NK-92 treated with Interleukin-12 subunit alpha and Interleukin-12 subunit beta, amount 100 ng/mL, for 24 hours (cell line): ENCODE measurements around the gene ELMO1.

ENCODE experiments used
- DNase-seq: peaks from one replicate; lab custom pipeline; 2025; lab: John Stamatoyannopoulos, UW

Gene ELMO1

DNA sequence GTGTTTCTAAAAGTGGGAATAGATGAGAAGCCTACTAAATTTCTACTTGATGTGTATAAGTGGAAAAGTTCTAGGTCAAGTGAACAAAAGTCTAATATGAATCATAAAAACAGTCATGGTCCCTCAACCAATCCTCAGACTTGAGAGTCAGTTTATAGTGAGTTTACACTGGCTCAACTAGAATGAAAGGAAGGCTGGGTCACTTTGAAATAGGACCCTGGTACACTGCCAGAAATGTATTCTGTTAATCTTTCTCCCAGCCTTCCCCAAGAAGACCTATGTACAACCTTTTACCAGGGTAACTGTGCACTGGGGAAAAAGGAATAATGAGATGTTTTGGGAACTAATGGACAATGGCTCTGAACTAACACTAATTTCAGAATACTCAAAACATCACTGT, 17.3 kb downstream of the ELMO1 start:
- DNase-seq, result no peak

DNA sequence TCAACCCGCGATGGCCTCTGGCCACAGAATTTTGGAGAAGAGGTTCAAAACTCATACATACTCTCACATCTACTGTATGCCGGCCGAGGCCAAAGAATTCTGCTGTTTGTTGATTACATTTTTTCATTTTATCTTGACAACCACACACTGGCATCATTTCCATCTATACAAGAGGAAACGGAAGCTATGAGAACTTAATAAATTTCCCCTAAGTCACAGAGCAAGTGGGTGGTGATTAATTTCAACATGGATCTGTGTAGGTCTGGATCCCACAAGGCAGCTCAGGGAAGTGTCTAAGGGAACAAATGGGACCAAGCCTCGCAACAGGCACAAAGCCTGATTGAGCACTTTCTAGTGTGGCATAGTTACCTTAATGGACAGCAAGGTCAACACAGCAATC, 18.0 kb downstream of the ELMO1 start:
- DNase-seq, result no peak

GRCh38 chr7:37430171-37430570, 18.5 kb downstream of the ELMO1 start:
- DNase-seq, result no peak

GRCh38 chr7:37429435-37429791, 19.3 kb downstream of the ELMO1 start:
- DNase-seq, result no peak

DNA sequence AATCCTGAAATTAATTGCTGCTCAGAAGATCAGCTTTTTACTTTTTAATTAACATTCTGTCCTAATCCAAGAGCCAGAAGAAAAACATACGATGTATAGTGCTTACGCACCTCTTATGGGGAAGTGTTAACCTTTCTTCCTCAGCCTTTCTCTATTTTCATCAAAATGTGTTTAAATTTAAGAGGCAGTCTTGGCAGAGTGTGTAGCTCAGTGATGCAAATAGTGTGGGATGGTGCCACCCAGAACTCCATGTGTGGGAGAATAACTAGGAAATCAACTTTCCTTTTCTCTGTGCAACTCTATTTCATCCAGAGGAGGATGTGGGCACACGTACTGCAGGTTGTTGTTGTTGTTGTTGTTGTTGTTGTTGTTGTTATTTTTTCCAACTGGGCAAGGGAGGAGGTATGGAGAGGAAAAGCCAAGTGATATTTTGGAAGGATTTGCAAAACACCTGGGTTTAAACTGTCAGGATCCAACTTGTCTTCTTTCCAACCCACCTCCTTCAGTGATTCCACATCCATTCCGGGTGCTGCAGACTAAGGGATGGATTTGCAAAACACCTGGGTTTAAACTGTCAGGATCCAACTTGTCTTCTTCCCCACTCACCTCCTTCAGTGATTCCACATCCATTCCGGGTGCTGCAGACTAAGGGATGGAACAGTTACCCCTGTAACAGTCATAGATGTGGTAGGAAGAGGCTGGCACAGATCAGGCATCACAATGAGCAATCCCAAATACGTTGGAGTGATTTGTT, 19.8 kb downstream of the ELMO1 start:
- DNase-seq, result no peak

DNA sequence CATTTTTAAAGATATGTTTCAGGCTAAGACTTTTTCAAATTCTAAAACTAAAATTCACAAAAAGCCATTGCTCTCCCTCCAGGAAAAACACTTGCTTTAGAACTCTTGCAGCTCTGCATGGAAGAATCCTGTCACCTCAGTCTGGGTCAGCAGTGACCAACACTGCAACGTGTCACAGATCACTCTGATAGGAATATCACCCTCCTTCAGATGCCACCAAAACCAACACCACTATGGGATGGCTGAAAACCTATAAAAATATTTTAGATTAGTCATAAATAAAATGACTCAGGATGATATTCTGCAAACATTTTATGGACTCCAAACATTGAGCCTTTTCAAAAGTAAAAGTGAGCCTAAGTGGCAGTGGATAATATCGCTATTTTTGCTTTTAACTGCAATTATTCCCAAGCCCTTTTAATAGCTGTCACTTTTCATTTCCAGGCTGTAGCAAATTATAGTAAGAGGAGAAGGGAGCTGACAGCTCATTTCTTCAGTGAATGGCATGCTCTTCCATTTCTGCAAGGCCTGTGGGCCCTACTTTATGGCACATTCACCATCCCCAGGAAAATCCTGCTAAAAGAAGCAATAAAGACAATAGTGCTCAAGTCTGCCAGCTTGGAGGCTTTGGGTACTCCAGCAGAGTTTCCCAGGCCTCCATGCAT, 21.3 kb downstream of the ELMO1 start:
- no peak for DNase-seq

- no peak for DNase-seq
Measured at GRCh38 chr7:37425498-37425897, 23.2 kb downstream of the ELMO1 start.

DNA sequence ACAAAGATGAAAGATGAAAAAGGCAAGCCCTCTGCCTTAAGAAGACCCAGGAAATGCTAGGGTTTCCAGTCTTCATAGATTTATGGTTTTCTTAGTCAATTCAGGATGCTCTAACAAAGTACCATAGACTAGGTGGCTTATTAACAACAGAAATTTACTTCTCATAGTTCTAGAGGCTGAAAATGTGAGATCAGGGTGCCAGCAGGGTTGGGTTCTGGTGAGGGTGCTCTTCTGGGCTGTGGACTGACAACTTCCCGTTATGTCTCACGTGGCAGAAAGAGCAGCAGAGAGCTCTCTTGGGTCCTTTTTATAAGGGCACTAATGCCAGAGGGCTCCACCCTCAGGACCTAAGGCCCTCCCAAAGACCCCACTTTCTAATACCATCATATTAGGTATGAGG, 23.7 kb downstream of the ELMO1 start:
- no peak for DNase-seq

GRCh38 chr7:37424521-37424920, 24.1 kb downstream of the ELMO1 start:
- no peak for DNase-seq

- DNase-seq, result no peak
Measured at GRCh38 chr7:37421861-37422500, 26.7 kb downstream of the ELMO1 start.

DNA sequence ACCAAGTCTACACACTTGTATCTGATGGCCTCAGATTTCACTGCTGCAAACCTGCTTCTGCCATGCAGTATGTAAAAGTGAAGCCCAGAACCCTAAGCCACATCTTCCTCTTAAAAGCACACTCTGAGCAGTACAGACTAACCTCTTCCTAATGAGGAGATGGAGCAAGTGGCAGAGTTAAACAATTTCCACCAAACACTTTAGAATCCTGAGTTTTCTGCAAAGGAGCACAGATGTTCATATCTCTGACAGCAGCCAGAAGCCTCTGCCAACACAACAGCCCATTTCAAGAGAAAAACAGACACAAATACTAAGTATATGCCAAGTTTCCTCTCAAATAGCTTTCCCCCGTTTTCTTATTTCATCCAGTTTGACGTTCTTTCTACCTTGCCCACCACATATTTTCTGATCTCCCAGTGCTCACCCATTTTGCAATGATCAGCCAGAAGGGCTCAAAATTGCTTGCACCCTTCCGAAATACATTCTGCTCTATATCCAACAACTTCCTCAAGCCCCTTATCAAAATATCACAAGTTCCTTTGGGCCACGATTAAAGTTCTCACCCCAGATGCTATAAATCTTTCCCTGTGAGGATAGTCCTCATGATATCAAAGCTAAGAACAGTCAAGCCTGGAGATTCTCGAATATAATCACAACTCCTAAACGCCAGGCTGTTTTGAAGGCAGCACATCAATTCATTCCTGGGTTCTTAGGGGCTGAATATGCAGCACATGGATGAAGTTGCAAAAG, 27.5 kb downstream of the ELMO1 start:
- no peak for DNase-seq

- no peak for DNase-seq
Measured at GRCh38 chr7:37419496-37419895, 29.2 kb downstream of the ELMO1 start.

- DNase-seq, result no peak
Measured at GRCh38 chr7:37418381-37418780, 30.3 kb downstream of the ELMO1 start.

DNA sequence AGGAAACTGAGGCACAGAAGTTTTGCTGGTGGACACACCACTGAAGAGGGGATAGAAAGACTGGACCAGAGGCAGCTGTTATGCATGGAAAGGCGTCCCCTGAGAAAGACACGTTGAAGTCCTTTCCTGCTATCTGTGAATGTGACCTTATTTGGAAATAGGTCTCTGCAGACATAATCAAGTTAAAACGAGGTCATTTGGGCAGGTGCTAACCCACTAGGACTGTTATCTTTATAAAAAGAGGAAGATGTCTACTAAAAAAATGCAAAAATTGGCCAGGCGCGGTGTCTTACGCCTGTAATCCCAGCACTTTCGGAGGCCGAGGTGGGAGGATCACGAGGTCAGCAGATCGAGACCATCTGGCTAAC, 31.6 kb downstream of the ELMO1 start:
- no peak for DNase-seq

GRCh38 chr7:37416378-37417106, 32.1 kb downstream of the ELMO1 start:
- DNase-seq, result no peak

DNA sequence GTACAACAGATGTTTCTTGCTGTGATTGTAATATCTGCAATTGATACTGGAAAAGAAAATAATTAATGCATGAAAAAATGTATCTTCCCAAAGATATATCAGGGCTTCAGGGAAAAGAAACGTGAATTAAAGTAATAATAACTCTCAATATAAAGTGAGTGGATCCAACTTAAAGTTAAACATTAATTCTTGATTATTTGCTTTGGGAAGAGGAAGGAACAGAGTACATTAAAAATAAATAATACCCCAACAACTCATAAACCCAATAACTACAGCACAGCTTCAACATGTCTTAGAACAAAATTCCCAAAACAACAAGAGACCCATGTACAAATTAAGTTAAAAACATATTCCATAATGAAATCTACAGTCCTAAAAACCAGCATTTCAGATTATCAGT, 33.0 kb downstream of the ELMO1 start:
- no peak for DNase-seq

DNA sequence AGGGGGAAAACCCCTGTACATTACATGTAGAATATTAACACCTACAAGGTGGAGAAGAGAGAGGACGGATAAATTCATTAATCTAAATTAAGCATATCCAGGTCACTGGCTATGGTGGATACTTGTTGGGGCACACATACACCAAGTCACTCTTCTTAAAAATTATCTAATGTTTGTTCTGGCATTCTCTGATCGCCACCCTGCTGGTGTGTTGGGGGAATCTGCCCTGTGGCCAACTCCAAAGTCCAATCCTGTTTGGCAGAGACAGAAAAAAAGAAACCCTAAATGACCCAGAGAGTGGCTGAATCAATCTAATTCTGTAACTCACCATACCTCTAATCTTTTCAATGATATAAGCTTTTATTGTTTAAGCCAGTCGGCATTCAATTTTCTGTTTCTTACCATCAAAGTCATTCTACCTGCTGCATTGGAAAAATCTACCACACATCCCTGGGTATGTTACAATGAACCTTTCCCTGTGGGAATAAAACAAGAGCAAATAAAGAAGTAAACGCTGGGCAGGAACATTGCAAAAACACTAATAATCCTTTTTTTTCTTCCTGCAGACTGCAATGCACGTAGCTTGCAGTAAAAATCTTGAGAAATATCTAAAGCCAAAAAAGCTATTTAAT, 34.2 kb downstream of the ELMO1 start:
- no peak for DNase-seq

DNA sequence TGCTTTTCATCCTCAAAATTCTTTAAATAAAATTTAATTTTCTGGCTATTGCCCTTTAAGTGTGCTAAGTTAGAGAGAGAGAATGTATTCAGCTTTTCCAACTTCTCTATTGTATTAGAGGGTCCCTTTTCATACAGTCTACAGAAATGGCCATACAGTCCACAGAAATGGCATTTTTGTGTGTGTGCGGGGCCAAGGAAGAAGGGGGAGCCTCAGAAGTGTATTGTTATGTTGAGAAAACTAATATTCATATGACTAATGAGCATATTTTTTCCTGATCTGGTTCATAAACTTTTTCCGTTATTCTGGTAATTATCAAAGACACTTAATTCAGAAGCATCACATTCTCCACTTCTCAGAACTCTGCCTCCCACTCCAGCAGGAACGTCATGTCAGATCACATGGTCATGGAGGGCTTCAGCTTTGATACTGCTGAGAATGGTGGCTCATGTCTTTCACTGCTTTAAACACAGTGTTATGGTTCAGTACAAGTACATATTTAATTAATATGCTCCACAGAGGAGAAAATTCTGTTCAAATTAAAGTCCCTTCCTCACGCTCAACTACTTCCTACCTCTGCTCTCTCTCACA, 37.1 kb downstream of the ELMO1 start:
- no peak for DNase-seq

DNA sequence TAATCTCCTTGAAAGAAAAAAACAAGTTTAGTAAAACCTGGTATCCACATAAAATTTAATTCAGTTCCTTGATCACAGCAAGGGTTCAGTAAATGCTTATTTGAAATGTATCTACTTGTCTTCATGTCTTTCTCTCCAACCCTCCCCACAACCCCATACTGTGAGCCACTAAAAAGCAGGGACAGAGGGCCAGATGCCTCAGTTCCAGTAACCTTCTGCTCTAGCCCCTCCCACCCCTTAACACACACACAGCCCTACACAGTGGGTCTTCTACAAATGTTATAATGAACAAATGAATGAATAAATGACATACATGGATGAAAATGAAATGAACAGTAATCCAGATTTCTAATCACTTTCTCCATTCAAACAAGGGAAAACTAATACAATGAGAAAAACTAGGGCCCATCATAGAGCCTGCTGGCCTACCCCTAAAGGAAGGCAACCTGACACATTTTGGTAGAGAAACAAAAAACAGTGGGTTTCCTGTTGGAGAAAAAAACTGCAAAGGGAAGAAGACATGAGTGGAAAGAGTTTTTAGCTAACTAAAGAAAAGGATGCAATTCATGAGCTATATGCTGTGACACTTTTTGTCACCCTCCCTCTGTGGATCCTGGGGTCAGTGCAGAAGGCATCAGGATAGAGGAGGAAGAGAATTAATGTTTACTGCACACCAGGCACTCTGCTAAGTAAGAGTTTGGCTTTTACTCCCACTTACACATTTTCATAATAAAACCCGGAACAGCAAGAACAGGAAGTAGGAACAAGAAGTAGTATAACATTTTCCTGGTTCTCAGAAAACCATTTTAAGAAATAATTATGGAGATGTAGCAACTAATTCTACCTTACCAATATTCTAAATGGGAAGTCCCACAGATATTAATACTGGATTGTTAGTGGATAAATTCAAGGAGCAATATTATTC, 38.1 kb downstream of the ELMO1 start:
- no peak for DNase-seq

- no peak for DNase-seq
Measured at GRCh38 chr7:37409461-37409860, 39.2 kb downstream of the ELMO1 start.
